Glutamatergic neuron (in vitro differentiated cells): ENCODE measurements around the gene PRR32. TPM values are rescaled to one million over a fixed set of nuclear protein-coding genes. Genes with fewer than 3 reads are reported as not detected.

Experiments
- DNase-seq: peaks from one replicate; pipeline ENCODE4 v3.0.0; 2022
- H3K27ac Mint-ChIP-seq: one replicate; pipeline ENCODE4 v1.8.0; 2020; ENCODE audit warnings: mild to moderate bottlenecking, mixed read lengths, inconsistent platforms; ENCODE audit not compliant: unreplicated experiment
- H3K27me3 Mint-ChIP-seq: one replicate; pipeline ENCODE4 v1.8.0; 2020; ENCODE audit warnings: mild to moderate bottlenecking, moderate library complexity, mixed read lengths, inconsistent platforms; ENCODE audit not compliant: unreplicated experiment
- H3K36me3 Mint-ChIP-seq: one replicate; pipeline ENCODE4 v1.8.0; 2020; ENCODE audit warnings: mild to moderate bottlenecking, mixed read lengths, inconsistent platforms; ENCODE audit not compliant: unreplicated experiment
- H3K4me1 Mint-ChIP-seq: one replicate; pipeline ENCODE4 v1.8.0; 2020; ENCODE audit warnings: mild to moderate bottlenecking, low read depth, mixed read lengths, inconsistent platforms; ENCODE audit not compliant: unreplicated experiment
- H3K4me3 Mint-ChIP-seq: one replicate; pipeline ENCODE4 v1.8.0; 2020; ENCODE audit warnings: mild to moderate bottlenecking, mixed read lengths, inconsistent platforms; ENCODE audit not compliant: unreplicated experiment
- H3K9me3 Mint-ChIP-seq: one replicate; pipeline ENCODE4 v1.8.0; 2020; ENCODE audit warnings: mild to moderate bottlenecking, moderate library complexity, mixed read lengths, inconsistent platforms; ENCODE audit not compliant: unreplicated experiment
- total RNA-seq: library from RNA; stranded (reverse); fragmentation: NEBNext Ultra II Directional; extraction: Animal tissue kit (Norgen Biotek cat#: 25700); gene quantifications from one replicate; pipeline ENCODE4 v1.2.1, GENCODE V29; 2021; ENCODE audit not compliant: unreplicated experiment
- TF ChIP-seq, protein P1 (sequence below): fragments of 200-600 bp; sonication (generic); IDR thresholded peaks from one replicate; pipeline ENCODE4 v1.5.0; 2021; ENCODE audit not compliant: partially characterized antibody, unreplicated experiment

The PRR32 gene
- total RNA-seq, 1 donor from 2014 or later: not detected

DNA sequence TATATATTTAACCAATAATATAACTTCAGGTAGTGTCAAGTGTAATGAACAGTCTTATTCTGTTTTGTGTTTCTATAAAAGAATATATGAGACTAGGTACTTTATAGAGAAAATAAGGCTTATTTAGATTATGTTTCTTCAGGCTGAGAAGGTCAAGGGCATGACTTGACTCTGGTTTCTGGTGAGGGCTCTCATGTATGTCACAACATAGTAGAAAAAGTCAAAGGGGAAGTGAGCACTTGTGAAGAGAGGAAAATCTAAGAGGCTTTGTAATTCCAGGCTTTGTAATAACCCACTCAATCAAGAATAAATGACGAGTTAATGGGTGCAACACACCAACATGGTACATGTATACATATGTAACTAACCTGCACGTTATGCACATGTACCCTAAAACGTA, 27.6 kb downstream of the PRR32 start:
- Mint-ChIP-seq H3K4me3 (no peak overlapping the region), H3K27me3 (no peaks in the 10 kb centered on the region), H3K27ac (no peak overlapping the region), H3K36me3 (no peaks in the 10 kb centered on the region), H3K9me3 (no peaks in the 10 kb centered on the region), H3K4me1 (no peaks in the 10 kb centered on the region)
- DNase-seq: no peak
- TF ChIP-seq, protein P1, sequence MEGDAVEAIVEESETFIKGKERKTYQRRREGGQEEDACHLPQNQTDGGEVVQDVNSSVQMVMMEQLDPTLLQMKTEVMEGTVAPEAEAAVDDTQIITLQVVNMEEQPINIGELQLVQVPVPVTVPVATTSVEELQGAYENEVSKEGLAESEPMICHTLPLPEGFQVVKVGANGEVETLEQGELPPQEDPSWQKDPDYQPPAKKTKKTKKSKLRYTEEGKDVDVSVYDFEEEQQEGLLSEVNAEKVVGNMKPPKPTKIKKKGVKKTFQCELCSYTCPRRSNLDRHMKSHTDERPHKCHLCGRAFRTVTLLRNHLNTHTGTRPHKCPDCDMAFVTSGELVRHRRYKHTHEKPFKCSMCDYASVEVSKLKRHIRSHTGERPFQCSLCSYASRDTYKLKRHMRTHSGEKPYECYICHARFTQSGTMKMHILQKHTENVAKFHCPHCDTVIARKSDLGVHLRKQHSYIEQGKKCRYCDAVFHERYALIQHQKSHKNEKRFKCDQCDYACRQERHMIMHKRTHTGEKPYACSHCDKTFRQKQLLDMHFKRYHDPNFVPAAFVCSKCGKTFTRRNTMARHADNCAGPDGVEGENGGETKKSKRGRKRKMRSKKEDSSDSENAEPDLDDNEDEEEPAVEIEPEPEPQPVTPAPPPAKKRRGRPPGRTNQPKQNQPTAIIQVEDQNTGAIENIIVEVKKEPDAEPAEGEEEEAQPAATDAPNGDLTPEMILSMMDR: no peak

DNA sequence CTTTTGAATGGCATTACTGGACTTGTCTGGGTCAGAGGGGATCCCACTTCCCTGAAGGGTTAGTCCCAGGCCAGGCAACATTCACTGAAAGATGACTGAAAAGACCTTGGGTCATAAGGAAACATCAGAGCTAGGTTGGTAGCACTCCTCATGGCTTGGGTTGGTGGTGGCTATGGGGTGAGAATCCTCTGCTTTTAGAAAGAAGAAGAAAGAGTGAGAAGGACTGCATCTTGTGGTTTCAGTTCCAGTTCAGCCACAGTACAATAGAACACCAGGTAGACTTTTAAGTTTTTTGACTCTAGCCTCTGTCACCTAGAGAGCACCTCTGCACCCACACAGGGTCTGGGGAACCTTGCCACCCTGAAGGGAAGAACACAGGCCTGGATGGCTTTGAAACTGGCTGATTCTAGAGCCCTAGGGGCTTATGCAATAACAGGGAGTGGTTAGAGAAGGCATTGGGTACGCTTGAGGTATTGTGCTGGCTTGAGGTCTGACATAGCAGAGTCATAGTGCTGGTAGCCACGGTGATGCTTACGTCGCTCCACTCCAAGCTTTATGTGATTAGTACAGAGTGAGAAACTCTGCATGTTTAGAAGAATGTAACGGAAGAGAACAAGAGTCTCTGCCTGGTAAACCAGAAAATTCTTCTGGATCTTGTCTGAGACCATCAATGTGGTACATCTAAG, 36.5 kb downstream of the PRR32 start:
- Mint-ChIP-seq H3K9me3 (peaks cover 2% of the 10 kb centered on the region), H3K27me3 (no peaks in the 10 kb centered on the region), H3K4me1 (no peaks in the 10 kb centered on the region), H3K36me3 (no peaks in the 10 kb centered on the region), H3K27ac (no peak overlapping the region), H3K4me3 (no peak overlapping the region)
- TF ChIP-seq, protein P1: no peak
- no peak for DNase-seq
